GM23338 (cell line): ENCODE data around the gene TMC2. TPM values are rescaled to one million over a fixed set of nuclear protein-coding genes. Genes with fewer than 3 reads are reported as not detected.

Source experiments
- ATAC-seq: fragments of 200-7000 bp; cut with Tn5 transposase; 3 replicates; pipeline ENCODE4 v1.9.1; 2020
- DNase-seq: peaks from one replicate; pipeline ENCODE4 v3.0.0-alpha.2; 2015; ENCODE audit warnings: low spot score
- H2AFZ ChIP-seq: fragments of 200-600 bp; sonication (generic); 2 replicates; pipeline ENCODE4 v1.8.0; 2016; ENCODE audit warnings: antibody characterized with exemption, mild to moderate bottlenecking, moderate library complexity
- H3F3A ChIP-seq: fragments of 200-600 bp; sonication (generic); replicated peaks from 2 replicates; pipeline ENCODE4 v1.8.0; 2017; ENCODE audit warnings: antibody characterized with exemption, mixed run types, low read depth
- H3K27ac ChIP-seq: fragments of 200-600 bp; sonication (generic); 2 replicates; pipeline ENCODE4 v1.6.1; 2016; ENCODE audit warnings: low read depth
- H3K27me3 ChIP-seq: fragments of 200-600 bp; sonication (generic); 2 replicates; pipeline ENCODE4 v1.8.0; 2016; ENCODE audit warnings: mild to moderate bottlenecking, mixed run types, moderate library complexity; ENCODE audit not compliant: insufficient read depth
- H3K36me3 ChIP-seq: fragments of 200-600 bp; sonication (generic); 2 replicates; pipeline ENCODE4 v1.8.0; 2016; ENCODE audit warnings: mild to moderate bottlenecking; ENCODE audit not compliant: insufficient read depth
- H3K4me1 ChIP-seq: fragments of 200-600 bp; sonication (generic); 2 replicates; pipeline ENCODE4 v1.8.0; 2016; ENCODE audit warnings: mild to moderate bottlenecking, moderate library complexity; ENCODE audit not compliant: insufficient read depth
- H3K4me2 ChIP-seq: fragments of 200-600 bp; sonication (generic); 2 replicates; pipeline ENCODE4 v1.7.1; 2017; ENCODE audit warnings: mixed run types
- H3K4me3 ChIP-seq: fragments of 200-600 bp; sonication (generic); 2 replicates; pipeline ENCODE4 v1.6.1; 2016; ENCODE audit warnings: mixed run types
- H3K79me2 ChIP-seq: fragments of 200-600 bp; sonication (generic); replicated peaks from 2 replicates; pipeline ENCODE4 v1.8.0; 2017; ENCODE audit warnings: mild to moderate bottlenecking; ENCODE audit not compliant: insufficient read depth
- H3K9me2 ChIP-seq: fragments of 200-600 bp; sonication (generic); 2 replicates; pipeline ENCODE4 v1.8.0; 2017; ENCODE audit not compliant: insufficient read depth
- H4K20me1 ChIP-seq: fragments of 200-600 bp; sonication (generic); replicated peaks from 2 replicates; pipeline ENCODE4 v1.8.0; 2017; ENCODE audit warnings: mild to moderate bottlenecking; ENCODE audit not compliant: insufficient read depth
- H3K27ac Mint-ChIP-seq: 2 replicates; pipeline ENCODE4 v1.8.0; 2020; ENCODE audit warnings: inconsistent platforms, mild to moderate bottlenecking, moderate library complexity, mixed read lengths
- H3K27me3 Mint-ChIP-seq: 3 replicates; pipeline ENCODE4 v1.8.0; 2022; ENCODE audit warnings: low read depth, mild to moderate bottlenecking, moderate library complexity, mixed read lengths, inconsistent platforms; ENCODE audit not compliant: insufficient read depth, poor library complexity
- H3K36me3 Mint-ChIP-seq: 3 replicates; pipeline ENCODE4 v1.8.0; 2021; ENCODE audit warnings: low read depth, mild to moderate bottlenecking, inconsistent platforms, moderate library complexity, mixed read lengths
- H3K4me1 Mint-ChIP-seq: 3 replicates; pipeline ENCODE4 v1.8.0; 2020; ENCODE audit warnings: mild to moderate bottlenecking, inconsistent platforms, mixed read lengths
- H3K4me3 Mint-ChIP-seq: 3 replicates; pipeline ENCODE4 v1.8.0; 2021; ENCODE audit warnings: moderate library complexity, mild to moderate bottlenecking, inconsistent platforms, mixed read lengths
- H3K9me3 Mint-ChIP-seq: 3 replicates; pipeline ENCODE4 v1.8.0; 2020; ENCODE audit warnings: moderate library complexity, mild to moderate bottlenecking, inconsistent platforms, mixed read lengths
- CREB1 ChIP-seq: fragments of 250-450 bp; sonication (Bioruptor Pico); IDR thresholded peaks from 2 replicates; pipeline ENCODE4 v1.5.0; 2020; ENCODE audit warnings: low read depth, mild to moderate bottlenecking, moderate library complexity
- NANOG ChIP-seq: IDR thresholded peaks from 2 replicates; pipeline ENCODE4 v1.6.1; 2016; ENCODE audit warnings: antibody characterized with exemption, borderline replicate concordance
- POLR2AphosphoS5 ChIP-seq: IDR thresholded peaks from 2 replicates; pipeline ENCODE4 v1.6.1; 2016; ENCODE audit warnings: antibody characterized with exemption, low read depth
- ZNF114 ChIP-seq: fragments of 250-450 bp; sonication (Bioruptor Pico); IDR thresholded peaks from 2 replicates; pipeline ENCODE4 v1.5.0; 2020; ENCODE audit warnings: mild to moderate bottlenecking, moderate library complexity
- polyA plus RNA-seq: library from polyadenylated mRNA; unstranded; fragments of >200 nt; fragmentation: Nextera tagmentation; extraction: Ambion mirVana; gene quantifications from 2 replicates; pipeline ENCODE4 v1.2.1, GENCODE V29; 2016
- total RNA-seq: library from RNA; depleted of rRNA; stranded (reverse); fragments of >200 nt; shearing (Covaris generic); gene quantifications from 2 replicates; pipeline ENCODE4 v1.2.3, GENCODE V29; 2014
- TF ChIP-seq, protein P1 (sequence below), 2 experiments: fragments of 200-600 bp in 1 of 2; sonication (generic) in 1 of 2; conservative IDR thresholded peaks; 2 replicates each; pipeline versions ENCODE4 v1.5.1 to v1.6.1; 2016 to 2017; ENCODE audit warnings: antibody characterized with exemption in 2 of 2, low read depth in 2 of 2, mild to moderate bottlenecking in 2 of 2, moderate library complexity in 1 of 2
- TF ChIP-seq, protein P2 (sequence below): fragments of 250-450 bp; sonication (Bioruptor Pico); IDR thresholded peaks from 2 replicates; pipeline ENCODE4 v1.5.0; 2020; ENCODE audit warnings: mild to moderate bottlenecking, moderate library complexity

The TMC2 gene
- total and polyA plus RNA-seq, 2 experiments from 2014 or later: not detected

DNA sequence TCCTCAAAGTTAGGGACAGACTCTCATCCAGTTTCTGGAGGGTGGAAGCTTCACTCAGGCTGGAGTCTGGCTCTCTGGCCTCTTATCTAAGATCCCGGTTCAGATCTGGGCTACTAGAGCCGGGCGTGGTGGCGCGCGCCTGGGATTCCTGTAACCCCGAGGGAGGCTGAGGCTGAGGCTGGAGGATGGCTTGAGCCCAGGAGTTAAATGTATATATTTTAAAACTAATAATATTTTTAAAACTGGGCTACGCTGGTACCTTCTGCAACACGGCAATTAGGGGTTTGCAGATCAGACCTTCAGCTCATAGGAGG lies 26.9 kb upstream of the TMC2 start (continued):
- TF ChIP-seq, protein P1, sequence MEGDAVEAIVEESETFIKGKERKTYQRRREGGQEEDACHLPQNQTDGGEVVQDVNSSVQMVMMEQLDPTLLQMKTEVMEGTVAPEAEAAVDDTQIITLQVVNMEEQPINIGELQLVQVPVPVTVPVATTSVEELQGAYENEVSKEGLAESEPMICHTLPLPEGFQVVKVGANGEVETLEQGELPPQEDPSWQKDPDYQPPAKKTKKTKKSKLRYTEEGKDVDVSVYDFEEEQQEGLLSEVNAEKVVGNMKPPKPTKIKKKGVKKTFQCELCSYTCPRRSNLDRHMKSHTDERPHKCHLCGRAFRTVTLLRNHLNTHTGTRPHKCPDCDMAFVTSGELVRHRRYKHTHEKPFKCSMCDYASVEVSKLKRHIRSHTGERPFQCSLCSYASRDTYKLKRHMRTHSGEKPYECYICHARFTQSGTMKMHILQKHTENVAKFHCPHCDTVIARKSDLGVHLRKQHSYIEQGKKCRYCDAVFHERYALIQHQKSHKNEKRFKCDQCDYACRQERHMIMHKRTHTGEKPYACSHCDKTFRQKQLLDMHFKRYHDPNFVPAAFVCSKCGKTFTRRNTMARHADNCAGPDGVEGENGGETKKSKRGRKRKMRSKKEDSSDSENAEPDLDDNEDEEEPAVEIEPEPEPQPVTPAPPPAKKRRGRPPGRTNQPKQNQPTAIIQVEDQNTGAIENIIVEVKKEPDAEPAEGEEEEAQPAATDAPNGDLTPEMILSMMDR (conservative IDR thresholded peaks at IDR 0.05; ENCODE audit: low read depth in 2 of 2): no peak
- TF ChIP-seq, protein P2, sequence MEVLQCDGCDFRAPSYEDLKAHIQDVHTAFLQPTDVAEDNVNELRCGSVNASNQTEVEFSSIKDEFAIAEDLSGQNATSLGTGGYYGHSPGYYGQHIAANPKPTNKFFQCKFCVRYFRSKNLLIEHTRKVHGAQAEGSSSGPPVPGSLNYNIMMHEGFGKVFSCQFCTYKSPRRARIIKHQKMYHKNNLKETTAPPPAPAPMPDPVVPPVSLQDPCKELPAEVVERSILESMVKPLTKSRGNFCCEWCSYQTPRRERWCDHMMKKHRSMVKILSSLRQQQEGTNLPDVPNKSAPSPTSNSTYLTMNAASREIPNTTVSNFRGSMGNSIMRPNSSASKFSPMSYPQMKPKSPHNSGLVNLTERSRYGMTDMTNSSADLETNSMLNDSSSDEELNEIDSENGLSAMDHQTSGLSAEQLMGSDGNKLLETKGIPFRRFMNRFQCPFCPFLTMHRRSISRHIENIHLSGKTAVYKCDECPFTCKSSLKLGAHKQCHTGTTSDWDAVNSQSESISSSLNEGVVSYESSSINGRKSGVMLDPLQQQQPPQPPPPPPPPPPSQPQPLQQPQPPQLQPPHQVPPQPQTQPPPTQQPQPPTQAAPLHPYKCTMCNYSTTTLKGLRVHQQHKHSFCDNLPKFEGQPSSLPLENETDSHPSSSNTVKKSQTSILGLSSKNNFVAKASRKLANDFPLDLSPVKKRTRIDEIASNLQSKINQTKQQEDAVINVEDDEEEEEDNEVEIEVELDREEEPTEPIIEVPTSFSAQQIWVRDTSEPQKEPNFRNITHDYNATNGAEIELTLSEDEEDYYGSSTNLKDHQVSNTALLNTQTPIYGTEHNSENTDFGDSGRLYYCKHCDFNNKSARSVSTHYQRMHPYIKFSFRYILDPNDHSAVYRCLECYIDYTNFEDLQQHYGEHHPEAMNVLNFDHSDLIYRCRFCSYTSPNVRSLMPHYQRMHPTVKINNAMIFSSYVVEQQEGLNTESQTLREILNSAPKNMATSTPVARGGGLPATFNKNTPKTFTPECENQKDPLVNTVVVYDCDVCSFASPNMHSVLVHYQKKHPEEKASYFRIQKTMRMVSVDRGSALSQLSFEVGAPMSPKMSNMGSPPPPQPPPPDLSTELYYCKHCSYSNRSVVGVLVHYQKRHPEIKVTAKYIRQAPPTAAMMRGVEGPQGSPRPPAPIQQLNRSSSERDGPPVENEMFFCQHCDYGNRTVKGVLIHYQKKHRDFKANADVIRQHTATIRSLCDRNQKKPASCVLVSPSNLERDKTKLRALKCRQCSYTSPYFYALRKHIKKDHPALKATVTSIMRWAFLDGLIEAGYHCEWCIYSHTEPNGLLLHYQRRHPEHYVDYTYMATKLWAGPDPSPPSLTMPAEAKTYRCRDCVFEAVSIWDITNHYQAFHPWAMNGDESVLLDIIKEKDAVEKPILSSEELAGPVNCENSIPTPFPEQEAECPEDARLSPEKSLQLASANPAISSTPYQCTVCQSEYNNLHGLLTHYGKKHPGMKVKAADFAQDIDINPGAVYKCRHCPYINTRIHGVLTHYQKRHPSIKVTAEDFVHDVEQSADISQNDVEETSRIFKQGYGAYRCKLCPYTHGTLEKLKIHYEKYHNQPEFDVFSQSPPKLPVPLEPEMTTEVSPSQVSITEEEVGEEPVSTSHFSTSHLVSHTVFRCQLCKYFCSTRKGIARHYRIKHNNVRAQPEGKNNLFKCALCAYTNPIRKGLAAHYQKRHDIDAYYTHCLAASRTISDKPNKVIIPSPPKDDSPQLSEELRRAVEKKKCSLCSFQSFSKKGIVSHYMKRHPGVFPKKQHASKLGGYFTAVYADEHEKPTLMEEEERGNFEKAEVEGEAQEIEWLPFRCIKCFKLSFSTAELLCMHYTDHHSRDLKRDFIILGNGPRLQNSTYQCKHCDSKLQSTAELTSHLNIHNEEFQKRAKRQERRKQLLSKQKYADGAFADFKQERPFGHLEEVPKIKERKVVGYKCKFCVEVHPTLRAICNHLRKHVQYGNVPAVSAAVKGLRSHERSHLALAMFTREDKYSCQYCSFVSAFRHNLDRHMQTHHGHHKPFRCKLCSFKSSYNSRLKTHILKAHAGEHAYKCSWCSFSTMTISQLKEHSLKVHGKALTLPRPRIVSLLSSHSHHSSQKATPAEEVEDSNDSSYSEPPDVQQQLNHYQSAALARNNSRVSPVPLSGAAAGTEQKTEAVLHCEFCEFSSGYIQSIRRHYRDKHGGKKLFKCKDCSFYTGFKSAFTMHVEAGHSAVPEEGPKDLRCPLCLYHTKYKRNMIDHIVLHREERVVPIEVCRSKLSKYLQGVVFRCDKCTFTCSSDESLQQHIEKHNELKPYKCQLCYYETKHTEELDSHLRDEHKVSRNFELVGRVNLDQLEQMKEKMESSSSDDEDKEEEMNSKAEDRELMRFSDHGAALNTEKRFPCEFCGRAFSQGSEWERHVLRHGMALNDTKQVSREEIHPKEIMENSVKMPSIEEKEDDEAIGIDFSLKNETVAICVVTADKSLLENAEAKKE (CRISPR knock-in tag): no peak
- TF ChIP-seq CREB1 (CRISPR knock-in tag): no peak

DNA sequence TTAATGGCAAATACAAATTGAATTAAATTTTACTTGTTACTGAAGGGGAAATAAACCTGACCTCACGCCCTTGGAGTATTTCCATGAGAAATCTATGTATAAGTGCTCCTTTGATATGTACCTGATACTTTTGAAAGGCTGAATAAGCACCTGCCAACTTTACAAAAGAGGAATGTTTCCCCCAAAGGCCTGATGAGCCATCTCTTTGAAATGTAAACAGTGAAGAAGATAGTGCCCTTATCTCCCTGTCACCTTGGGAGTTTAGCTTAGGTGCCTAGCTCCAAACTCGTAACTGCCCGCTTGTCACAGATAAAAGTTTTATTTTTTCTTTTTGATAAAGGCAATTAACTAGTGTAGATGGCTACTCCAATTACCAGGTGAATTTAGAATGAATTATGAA lies 26.6 kb upstream of the TMC2 start:
- H3K27ac Mint-ChIP-seq: no peak overlapping the region
- H3K4me1 Mint-ChIP-seq: peaks cover 13% of the 10 kb centered on the region; the same call in 2 of the 3 replicates
- H3K36me3 ChIP-seq: no peaks in the 10 kb centered on the region
- H3K27me3 Mint-ChIP-seq: peaks cover 77% of the 10 kb centered on the region
- no peaks in the 10 kb centered on the region for H3F3A ChIP-seq
- H3K4me3 ChIP-seq: peak overlapping the region; percentile 58
- ATAC-seq (peak; percentile 40), DNase-seq (peak; percentile 63)
- H3K79me2 ChIP-seq: no peaks in the 10 kb centered on the region
- no peak overlapping the region for H2AFZ ChIP-seq
- no peak for TF ChIP-seq ZNF114
- peak; percentile 40; the same call in 1 of the 2 replicates for TF ChIP-seq POLR2AphosphoS5
- peak; percentile 56; the same call in 1 of the 2 replicates for TF ChIP-seq NANOG
- peaks cover 87% of the 10 kb centered on the region for H3K27me3 ChIP-seq
- no peaks in the 10 kb centered on the region for H3K9me3 Mint-ChIP-seq
- peaks cover 5% of the 10 kb centered on the region; the same call in 1 of the 2 replicates for H3K4me1 ChIP-seq
- H3K36me3 Mint-ChIP-seq: no peaks in the 10 kb centered on the region
- no peak overlapping the region for H3K27ac ChIP-seq
- peak overlapping the region; percentile 10; the same call in 1 of the 3 replicates for H3K4me3 Mint-ChIP-seq
- H3K4me2 ChIP-seq: peak overlapping the region; percentile 79
- H3K9me2 ChIP-seq: no peaks in the 10 kb centered on the region
- H4K20me1 ChIP-seq: peaks cover 19% of the 10 kb centered on the region
